HepG2 (cell line): ENCODE results near the gene IGFALS. TPM values are rescaled to one million over a fixed set of nuclear protein-coding genes. Genes with fewer than 3 reads are reported as not detected.

Source experiments
- EED ChIP-seq: sonication (generic); formaldehyde crosslinking; IDR thresholded peaks from 2 replicates; pipeline ENCODE4 v1.5.0; 2020; ENCODE audit warnings: mild to moderate bottlenecking, missing genetic modification reagents
- GMEB1 ChIP-seq: sonication (generic); formaldehyde crosslinking; IDR thresholded peaks from 2 replicates; pipeline ENCODE4 v1.5.1; 2020; ENCODE audit warnings: missing genetic modification reagents, mild to moderate bottlenecking, borderline replicate concordance
- IRF9 ChIP-seq: sonication (generic); formaldehyde crosslinking; IDR thresholded peaks from 2 replicates; pipeline ENCODE4 v1.8.0; 2022; ENCODE audit warnings: missing genetic modification reagents, mild to moderate bottlenecking, borderline replicate concordance
- MEIS2 ChIP-seq: sonication (generic); formaldehyde crosslinking; IDR thresholded peaks from 2 replicates; pipeline ENCODE4 v1.9.0; 2021; ENCODE audit warnings: mild to moderate bottlenecking, missing genetic modification reagents
- MIER3 ChIP-seq: IDR thresholded peaks from 2 replicates; pipeline ENCODE4 v1.6.1; 2016; ENCODE audit warnings: missing compliant biosample characterization, borderline replicate concordance
- YEATS2 ChIP-seq: sonication (generic); formaldehyde crosslinking; IDR thresholded peaks from 2 replicates; pipeline ENCODE4 v1.4.0; 2020; ENCODE audit warnings: missing genetic modification reagents, borderline replicate concordance
- YY1 ChIP-seq: IDR thresholded peaks from 2 replicates; pipeline ENCODE4 v1.6.1; 2011; ENCODE audit warnings: low read length, low read depth, moderate library complexity, mild to moderate bottlenecking; ENCODE audit not compliant: insufficient read depth, insufficient replicate concordance
- ZNF407 ChIP-seq: sonication (generic); formaldehyde crosslinking; IDR thresholded peaks from one replicate; pipeline ENCODE4 v1.5.1; 2020; ENCODE audit warnings: mild to moderate bottlenecking, missing genetic modification reagents; ENCODE audit errors: not compliant biosample characterization
- ZNF672 ChIP-seq: sonication (generic); formaldehyde crosslinking; IDR thresholded peaks from 2 replicates; pipeline ENCODE4 v1.8.1; 2022; ENCODE audit warnings: missing genetic modification reagents
- ZNF747 ChIP-seq: sonication (generic); formaldehyde crosslinking; IDR thresholded peaks from 2 replicates; pipeline ENCODE4 v1.8.1; 2023; ENCODE audit warnings: missing genetic modification reagents, mild to moderate bottlenecking, borderline replicate concordance
- polyA plus RNA-seq, 8 experiments: library from polyadenylated mRNA; depleted of rRNA in 3 of 8; stranded (reverse) in 7 of 8; unstranded in 1 of 8; fragments of >200 nt; fragmentation: Illumina TruSeq in 4 of 8; extraction: Trizol in 4 of 8; gene quantifications; 2 replicates each; pipeline versions ENCODE4 v1.2.1 to v1.2.3, GENCODE V29; 2011 to 2016; ENCODE audit warnings: low read depth in 4 of 8, missing spikeins in 1 of 8, mixed read lengths in 1 of 8; ENCODE audit not compliant: insufficient read depth in 1 of 8
- total RNA-seq, 5 experiments: library from RNA; depleted of rRNA; stranded (reverse); fragments of >200 nt; fragmentation: Illumina TruSeq; extraction: Trizol; gene quantifications; 2 replicates each; pipeline ENCODE4 v1.2.3, GENCODE V29; 2016; ENCODE audit warnings: low read depth in 1 of 5
- TF ChIP-seq, protein P1 (sequence below): sonication (generic); formaldehyde crosslinking; IDR thresholded peaks from 2 replicates; pipeline ENCODE4 v1.5.0; 2020; ENCODE audit warnings: mild to moderate bottlenecking, missing genetic modification reagents
- TF ChIP-seq, protein P2 (sequence below): IDR thresholded peaks from 2 replicates; pipeline ENCODE4 v1.6.1; 2012; ENCODE audit warnings: low read depth, low read length, improper control_type of control experiment

IGFALS gene
- total and polyA plus RNA-seq, 2 of the 13 experiments (the other 11 are each of a cell fraction or from before 2014, with no cell fraction given) = 0.34 to 2.4 TPM

DNA sequence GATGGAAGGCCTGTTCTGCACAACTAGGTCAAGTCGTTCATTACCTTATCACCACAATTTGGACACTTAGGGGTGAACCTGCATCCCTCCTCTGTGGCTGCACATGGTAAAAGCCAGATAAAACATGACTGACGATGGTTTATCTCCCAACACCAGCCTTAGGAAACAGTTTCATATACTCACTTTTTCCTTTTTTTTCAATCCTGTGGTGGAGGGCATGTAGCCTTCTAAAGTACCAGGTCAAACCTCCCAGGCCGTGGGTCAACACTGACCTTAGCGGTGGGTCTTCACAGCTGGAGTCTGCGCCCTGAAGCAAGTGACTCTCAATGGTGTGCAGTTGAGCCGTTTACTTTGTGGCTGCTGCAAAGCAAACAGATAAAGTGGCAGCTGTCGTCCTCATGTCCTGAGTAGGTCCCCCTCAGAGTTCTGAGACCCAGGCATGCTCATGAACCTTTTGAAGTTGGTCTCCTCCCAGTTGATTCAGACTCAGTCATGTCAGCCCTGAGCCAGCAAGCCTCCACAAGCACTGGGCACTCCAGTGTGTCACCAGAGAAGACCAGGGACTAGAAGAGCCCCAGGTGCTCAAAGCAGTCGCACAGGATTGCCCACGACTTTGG is 39.4 kb upstream of the IGFALS start (continued):
- peak; percentile 42; the same call in 1 of the 2 replicates for TF ChIP-seq YEATS2 (CRISPR knock-in tag)
- peak; percentile 41; the same call in 1 of the 2 replicates for TF ChIP-seq GMEB1
- TF ChIP-seq, protein P1, sequence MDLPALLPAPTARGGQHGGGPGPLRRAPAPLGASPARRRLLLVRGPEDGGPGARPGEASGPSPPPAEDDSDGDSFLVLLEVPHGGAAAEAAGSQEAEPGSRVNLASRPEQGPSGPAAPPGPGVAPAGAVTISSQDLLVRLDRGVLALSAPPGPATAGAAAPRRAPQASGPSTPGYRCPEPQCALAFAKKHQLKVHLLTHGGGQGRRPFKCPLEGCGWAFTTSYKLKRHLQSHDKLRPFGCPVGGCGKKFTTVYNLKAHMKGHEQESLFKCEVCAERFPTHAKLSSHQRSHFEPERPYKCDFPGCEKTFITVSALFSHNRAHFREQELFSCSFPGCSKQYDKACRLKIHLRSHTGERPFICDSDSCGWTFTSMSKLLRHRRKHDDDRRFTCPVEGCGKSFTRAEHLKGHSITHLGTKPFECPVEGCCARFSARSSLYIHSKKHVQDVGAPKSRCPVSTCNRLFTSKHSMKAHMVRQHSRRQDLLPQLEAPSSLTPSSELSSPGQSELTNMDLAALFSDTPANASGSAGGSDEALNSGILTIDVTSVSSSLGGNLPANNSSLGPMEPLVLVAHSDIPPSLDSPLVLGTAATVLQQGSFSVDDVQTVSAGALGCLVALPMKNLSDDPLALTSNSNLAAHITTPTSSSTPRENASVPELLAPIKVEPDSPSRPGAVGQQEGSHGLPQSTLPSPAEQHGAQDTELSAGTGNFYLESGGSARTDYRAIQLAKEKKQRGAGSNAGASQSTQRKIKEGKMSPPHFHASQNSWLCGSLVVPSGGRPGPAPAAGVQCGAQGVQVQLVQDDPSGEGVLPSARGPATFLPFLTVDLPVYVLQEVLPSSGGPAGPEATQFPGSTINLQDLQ (CRISPR knock-in tag) = no peak
- no peak for TF ChIP-seq ZNF672 (CRISPR knock-in tag)
- TF ChIP-seq, protein P2, sequence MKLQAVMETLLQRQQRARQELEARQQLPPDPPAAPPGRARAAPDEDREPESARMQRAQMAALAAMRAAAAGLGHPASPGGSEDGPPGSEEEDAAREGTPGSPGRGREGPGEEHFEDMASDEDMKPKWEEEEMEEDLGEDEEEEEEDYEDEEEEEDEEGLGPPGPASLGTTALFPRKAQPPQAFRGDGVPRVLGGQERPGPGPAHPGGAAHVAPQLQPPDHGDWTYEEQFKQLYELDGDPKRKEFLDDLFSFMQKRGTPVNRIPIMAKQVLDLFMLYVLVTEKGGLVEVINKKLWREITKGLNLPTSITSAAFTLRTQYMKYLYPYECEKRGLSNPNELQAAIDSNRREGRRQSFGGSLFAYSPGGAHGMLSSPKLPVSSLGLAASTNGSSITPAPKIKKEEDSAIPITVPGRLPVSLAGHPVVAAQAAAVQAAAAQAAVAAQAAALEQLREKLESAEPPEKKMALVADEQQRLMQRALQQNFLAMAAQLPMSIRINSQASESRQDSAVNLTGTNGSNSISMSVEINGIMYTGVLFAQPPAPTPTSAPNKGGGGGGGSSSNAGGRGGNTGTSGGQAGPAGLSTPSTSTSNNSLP = 0 out of 2 replicates have a peak, but pooled peaks have one; percentile 12
- TF ChIP-seq YY1 = peak; percentile 32
- TF ChIP-seq ZNF747 (CRISPR knock-in tag) = 0 out of 2 replicates have a peak, but pooled peaks have one; percentile 25
- TF ChIP-seq EED (CRISPR knock-in tag) = no peak
- peak; percentile 84; the same call in 1 of the 2 replicates for TF ChIP-seq MEIS2
- 0 out of 2 replicates have a peak, but pooled peaks have one; percentile 46 for TF ChIP-seq MIER3 (CRISPR knock-in tag)
- TF ChIP-seq ZNF407 (CRISPR knock-in tag) = no peak
- no peak for TF ChIP-seq IRF9 (CRISPR knock-in tag)
